GM12892 (cell line): ENCODE results near the gene MYL7. TPM values are rescaled to one million over a fixed set of nuclear protein-coding genes. Genes with fewer than 3 reads are reported as not detected.

Experiments used
- DNase-seq: peaks from one replicate; pipeline ENCODE4 v3.0.0; 2011; ENCODE audit not compliant: insufficient read length
- FAIRE-seq: peaks from 2 replicates; lab custom pipeline; 2011; peaks lifted over from hg19 to GRCh38; lab: Jason Lieb, UNC
- POLR2A ChIP-seq: IDR thresholded peaks from 2 replicates; pipeline ENCODE4 v1.6.1; 2011; ENCODE audit warnings: low read depth, low read length, control low read depth
- POLR2AphosphoS5 ChIP-seq: IDR thresholded peaks from 2 replicates; pipeline ENCODE4 v1.6.1; 2011; ENCODE audit warnings: low read depth, low read length, control low read depth
- TAF1 ChIP-seq: IDR thresholded peaks from 2 replicates; pipeline ENCODE4 v1.6.1; 2011; ENCODE audit warnings: low read depth, mild to moderate bottlenecking, control low read depth, low read length, borderline replicate concordance
- polyA plus RNA-seq: library from polyadenylated mRNA; unstranded; fragments of >200 nt; gene quantifications from one replicate; pipeline ENCODE4 v1.2.1, GENCODE V29; 2012; ENCODE audit warnings: missing spikeins, inconsistent platforms; ENCODE audit not compliant: missing spikeins

Gene MYL7, protein sequence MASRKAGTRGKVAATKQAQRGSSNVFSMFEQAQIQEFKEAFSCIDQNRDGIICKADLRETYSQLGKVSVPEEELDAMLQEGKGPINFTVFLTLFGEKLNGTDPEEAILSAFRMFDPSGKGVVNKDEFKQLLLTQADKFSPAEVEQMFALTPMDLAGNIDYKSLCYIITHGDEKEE
- not detected for polyA plus RNA-seq

DNA sequence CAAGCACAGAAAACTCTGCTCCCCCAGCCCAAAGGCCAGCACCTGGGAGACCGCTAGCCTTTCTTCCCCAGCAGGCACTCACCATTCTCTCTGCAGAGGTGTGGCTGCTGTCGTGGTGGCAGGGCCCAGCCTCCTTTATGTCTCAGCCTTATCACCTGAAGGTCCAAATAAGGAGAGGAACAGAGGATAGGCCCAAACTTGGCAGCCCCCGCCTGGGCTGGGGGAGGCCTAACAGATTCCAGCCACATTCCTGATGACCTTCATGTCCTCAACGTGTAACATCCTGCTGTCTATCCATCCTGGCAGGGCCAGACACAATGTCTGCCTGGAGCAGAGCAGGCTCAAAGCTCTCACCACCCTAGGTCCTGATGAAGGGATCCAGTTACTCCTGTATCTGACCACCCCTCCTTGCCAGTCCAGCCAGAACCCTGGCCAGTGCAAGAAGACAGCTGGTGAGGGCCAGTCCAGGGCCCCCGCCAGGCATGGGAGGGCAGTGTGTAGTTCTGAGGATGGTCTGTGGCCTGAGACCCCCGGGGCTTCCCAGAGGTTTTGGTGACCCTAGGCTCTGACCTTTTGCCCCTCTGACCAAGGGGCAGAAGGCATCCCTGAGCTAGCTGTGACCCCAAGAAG is at the start of gene MYL7:
TSS of gene MYL7 (minus strand) at position 112 of the 630 bp plus-strand sequence. CDS start at position 85, 27 bp downstream.
- DNase-seq (no peak), FAIRE-seq (no peak)
- TF ChIP-seq POLR2A (no peak), POLR2AphosphoS5 (no peak), TAF1 (no peak)

DNA sequence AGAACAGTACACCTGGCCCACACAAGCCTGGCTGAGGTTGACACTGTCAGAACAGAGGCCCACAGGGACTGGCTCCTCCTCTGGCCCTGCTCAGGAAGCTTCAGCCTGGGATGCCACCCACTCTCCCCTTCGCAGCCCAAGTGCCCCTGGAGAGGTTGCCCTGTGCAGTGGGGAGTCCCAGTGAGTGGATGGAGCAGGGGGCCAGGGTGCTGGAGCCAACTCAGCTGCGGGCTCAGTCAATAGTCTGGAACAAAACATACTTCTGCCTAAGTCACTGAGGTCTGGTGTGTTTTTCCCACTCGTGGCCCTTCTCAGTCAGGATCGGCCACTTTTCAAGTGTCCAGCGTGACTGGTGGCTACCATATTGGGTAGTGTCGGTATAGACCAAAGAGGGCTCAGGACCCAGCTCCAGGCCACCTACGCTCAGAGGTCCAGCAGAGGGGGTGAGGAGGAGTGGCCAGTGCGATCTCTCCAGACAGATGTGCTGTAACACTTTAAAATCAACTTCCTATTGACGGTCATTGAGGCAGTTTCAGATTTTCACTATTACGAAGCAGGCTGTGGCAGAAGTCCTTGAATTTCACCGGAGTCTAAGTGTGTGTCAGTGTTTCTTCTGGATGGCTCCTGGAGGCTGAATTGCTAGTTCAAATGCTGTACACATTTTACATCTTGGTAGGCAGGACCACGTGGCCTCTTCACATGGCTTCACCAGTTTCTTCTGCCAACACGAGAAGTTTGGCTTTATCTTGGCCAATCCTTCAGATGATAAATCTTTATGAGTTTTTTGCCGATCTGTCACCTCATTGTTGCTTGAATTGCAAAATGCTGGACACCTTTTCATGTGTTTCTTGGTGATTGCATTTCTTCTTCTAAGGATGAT is 49.1 kb upstream of the MYL7 start:
- FAIRE-seq = no peak
- no peak for TF ChIP-seq TAF1

DNA sequence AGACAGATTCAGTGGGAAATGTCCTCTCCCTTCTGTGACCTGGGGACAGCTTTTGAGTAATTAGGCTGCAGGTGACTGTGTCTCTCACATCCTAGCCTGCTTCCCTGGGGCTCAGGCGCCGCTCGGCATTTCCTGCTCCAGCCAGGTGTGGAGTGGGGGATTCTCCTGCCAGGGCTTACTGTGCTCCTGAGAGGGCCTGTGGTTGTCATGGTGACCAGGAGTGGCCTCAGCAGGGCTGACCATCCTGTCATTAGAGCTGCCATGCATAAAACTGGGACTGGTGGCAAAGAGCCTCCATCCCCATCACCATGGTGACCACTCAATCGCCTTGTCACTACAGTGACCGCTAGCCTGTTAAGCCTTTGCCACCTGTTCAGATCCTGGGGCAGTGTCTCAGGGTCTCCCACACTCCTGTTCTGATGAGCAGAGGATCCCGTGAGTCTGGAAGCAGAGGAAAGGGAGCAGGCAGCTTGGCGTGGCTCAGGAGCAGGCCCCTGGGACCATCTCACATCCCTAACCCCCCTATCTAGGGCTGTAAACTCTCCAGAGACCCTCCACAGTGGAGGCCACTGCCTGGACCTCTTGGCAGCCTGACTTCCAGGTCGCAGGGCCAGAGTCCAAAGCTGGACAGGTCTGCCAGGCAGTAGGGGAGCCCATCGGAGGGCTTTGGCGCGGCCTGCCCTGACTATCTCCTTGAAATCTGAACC is 48.3 kb upstream of the MYL7 start, which contains the start of gene GCK:
TSS of gene GCK (minus strand) at position 154 of the 707 bp plus-strand sequence. CDS start 486 bp downstream, outside the sequence.
- no peak for TF ChIP-seq POLR2AphosphoS5
- TF ChIP-seq POLR2A = no peak
- no peak for TF ChIP-seq TAF1
- FAIRE-seq (no peak), DNase-seq (no peak)

More for the DNA sequence above, 49.1 kb upstream of the MYL7 start:
- no peak for DNase-seq

DNA sequence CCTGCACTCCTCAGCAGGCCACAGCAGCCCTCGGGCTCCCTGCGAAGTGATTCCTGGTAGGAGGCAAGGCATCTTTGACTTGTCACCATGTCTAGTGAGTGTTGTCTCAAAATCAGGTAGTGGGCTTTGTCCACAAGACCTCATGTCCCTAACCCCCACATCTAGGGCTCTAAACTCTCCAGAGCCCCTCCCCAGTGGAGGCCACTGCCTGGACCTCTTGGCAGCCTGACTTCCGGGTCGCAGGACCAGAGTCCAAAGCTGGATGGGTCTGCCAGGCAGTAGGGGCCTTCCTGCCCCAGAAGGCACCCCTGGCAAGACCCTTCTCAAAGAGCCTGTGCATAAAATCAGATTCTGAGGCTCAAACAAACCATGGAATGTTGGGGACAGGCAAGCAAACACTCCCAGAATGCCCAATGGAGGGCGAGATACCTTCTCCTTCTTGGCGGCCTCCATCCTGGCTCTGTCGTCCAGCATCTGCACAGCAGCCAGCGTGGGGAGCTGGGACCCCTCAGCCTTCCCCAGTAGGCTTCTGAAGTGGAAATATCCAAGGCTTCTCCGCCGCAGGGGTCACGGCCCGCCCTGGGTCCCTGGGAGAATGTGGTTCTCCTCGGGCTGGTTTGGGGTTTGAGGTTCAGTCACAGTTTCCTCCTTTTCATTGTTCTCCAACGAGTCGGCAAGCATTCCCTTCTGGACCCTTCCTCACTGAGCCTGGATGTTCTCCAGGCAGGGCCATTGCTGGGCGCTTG is 47.5 kb upstream of the MYL7 start:
- no peak for DNase-seq
- TF ChIP-seq POLR2AphosphoS5 (no peak), POLR2A (no peak), TAF1 (no peak)
- no peak for FAIRE-seq

DNA sequence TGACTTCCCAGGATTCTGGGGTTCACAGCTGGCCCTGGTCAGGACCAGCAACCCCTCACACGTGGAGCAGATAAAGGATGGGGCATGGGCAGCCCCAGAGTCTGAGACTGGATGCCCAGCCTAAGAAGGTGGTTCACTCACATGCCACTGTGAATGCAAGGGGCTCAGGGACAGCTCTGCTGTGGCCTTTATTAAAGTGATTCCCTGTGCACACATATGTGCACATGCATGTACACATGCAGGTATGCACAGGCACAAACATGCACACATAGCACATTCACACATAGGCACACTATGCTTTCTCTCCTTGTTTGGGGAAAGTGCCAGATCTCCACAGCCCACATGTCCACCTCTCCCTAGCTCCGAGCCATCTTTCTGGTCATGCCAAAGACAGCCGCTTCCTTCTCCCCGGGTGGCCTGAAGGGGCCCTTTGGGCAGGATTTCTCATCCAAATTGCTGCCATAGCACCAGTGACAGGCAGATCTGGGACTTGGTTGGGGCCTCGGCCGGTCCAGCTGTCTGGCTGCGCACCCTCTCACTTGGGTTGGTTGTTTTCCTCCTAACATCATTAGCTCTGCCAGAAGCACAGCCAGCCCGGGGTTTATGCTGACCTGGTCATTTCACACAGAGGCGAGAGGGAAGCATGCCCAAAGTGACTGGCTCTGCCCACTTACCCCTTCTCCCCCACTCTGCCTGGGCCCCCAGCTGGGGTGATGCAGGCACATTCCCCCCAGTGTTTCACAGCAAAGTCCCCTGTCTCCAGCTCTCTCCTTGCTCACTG is 46.7 kb upstream of the MYL7 start:
- DNase-seq (no peak), FAIRE-seq (no peak)
- TF ChIP-seq TAF1 = no peak
- no peak for TF ChIP-seq POLR2A
- TF ChIP-seq POLR2AphosphoS5 = no peak

DNA sequence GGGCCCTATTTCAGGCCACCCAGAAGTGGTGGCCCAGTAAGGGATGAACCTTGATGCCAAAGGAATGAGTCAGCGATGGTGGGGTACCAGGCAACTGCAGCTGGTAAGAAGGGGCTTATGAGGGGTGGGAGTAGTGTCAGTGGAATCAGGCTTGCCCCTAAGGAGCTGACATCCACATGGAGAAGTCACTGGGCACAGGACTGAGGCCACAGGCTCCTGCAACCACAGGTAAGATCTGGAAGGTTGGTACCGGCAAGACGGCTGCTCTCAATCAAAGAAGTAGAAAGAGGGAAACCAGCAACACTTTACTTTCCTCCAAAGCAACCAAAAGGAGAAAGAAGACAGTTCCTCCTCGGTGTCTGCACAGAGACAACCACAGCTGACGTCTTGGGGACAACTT is 45.6 kb upstream of the MYL7 start:
- DNase-seq (no peak), FAIRE-seq (no peak)
- TF ChIP-seq TAF1 (no peak), POLR2A (no peak), POLR2AphosphoS5 (no peak)

DNA sequence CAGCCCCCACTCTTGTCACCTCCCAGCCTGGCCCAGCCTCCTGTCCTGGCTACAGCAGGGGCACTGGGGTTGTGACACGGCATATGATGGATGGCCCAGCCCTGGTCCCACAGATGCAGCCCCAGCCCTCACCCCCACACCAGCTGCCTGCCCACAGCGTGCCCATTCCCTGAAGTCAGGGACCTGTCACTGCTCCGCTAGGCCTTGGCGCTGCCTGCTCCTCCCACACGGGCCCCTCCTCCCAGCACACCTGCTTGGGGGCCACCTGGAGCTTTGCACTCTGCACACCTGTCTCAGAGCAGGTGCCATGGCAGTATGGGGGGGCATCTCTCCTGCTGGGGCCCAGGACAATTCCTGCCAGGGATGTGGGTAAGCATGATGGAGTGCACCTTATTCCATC is 44.6 kb upstream of the MYL7 start:
- DNase-seq (no peak), FAIRE-seq (no peak)
- no peak for TF ChIP-seq TAF1
- no peak for TF ChIP-seq POLR2A
- TF ChIP-seq POLR2AphosphoS5 = no peak

DNA sequence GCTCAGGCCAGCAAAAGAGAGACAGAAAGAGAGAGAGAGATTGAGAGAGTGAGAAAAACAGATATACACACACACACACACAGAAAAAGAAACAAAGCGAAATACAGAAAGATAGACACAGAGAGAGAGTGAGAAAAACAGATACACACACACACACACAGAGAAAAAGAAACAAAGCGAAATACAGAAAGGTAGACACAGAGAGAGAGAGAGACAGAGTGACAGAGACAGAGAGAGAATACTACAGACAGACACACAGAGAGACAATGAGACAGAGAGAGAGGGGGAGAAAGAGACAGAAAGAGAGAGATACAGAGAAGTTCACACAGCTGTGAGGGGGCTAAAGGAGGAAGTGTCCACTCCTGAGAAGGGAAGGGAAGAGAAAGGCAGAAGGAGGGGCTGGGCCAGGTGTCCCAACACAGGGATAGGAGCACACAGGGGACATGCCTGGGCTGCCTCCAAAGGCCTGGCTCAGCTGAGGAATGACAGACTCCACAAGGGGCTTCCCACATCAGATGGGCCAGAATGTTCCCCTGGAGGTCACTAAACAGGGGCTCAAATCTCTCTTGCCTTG is 43.8 kb upstream of the MYL7 start:
- TF ChIP-seq TAF1 (no peak), POLR2AphosphoS5 (no peak), POLR2A (no peak)
- DNase-seq (no peak), FAIRE-seq (no peak)

DNA sequence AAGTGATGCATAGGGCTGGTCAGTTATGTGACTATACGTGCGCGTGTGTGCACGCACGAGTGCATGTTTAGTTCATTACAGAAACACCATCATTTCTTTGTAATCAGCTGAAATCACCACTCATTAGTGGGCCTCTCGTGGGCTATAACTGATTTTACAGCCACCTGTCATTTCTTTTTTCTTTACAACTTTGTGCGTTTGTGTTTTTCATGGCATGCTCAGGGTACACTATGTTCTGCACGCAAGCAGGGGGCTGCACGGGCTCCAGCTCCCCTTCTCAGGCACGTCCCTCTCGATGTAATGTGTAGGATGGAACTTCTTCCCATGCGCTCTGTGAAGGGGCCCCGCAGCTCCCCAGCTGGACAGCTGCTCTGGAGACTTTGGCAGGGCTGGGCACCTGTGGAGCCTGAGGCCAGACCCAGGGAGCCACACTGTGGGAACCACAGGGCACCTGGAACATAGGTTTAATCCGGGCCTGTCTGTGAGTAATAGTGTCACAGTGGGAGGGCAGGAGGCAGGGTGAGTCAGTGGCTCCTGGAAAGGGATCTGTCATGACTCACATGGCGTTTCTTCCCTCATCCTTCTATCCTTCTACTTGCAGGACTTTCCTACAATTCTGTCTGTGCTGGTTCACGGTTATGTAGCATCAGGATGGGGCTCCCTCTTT is 43.2 kb upstream of the MYL7 start:
- FAIRE-seq = no peak
- no peak for DNase-seq
- TF ChIP-seq POLR2AphosphoS5 = no peak
- TF ChIP-seq TAF1 = no peak
- TF ChIP-seq POLR2A = no peak
